Neural crest cell (in vitro differentiated cells): ENCODE data around the gene C12orf42. TPM values are rescaled to one million over a fixed set of nuclear protein-coding genes. Genes with fewer than 3 reads are reported as not detected.

Source experiments
- DNase-seq: peaks from one replicate; pipeline ENCODE4 v3.0.0; 2021; ENCODE audit warnings: low read depth, mixed read lengths, low spot score
- H3K27ac Mint-ChIP-seq: one replicate; pipeline ENCODE4 v1.8.0; 2021; ENCODE audit warnings: mild to moderate bottlenecking, mixed read lengths; ENCODE audit not compliant: unreplicated experiment
- H3K27me3 Mint-ChIP-seq: 2 replicates; pipeline ENCODE4 v1.8.0; 2021; ENCODE audit warnings: low read depth, mild to moderate bottlenecking, mixed read lengths
- H3K36me3 Mint-ChIP-seq: 2 replicates; pipeline ENCODE4 v1.8.0; 2021; ENCODE audit warnings: low read depth, mild to moderate bottlenecking, mixed read lengths
- H3K4me1 Mint-ChIP-seq: 2 replicates; pipeline ENCODE4 v1.8.0; 2021; ENCODE audit warnings: mixed read lengths
- H3K4me3 Mint-ChIP-seq: one replicate; pipeline ENCODE4 v1.8.0; 2021; ENCODE audit warnings: mild to moderate bottlenecking, mixed read lengths
- H3K9me3 Mint-ChIP-seq: 2 replicates; pipeline ENCODE4 v1.8.0; 2021; ENCODE audit warnings: mixed read lengths
- total RNA-seq: library from RNA; stranded (reverse); gene quantifications from 2 replicates; pipeline ENCODE4 v1.2.1, GENCODE V29; 2021
- TF ChIP-seq, protein P1 (sequence below): fragments of 200-600 bp; sonication (generic); conservative IDR thresholded peaks from 2 replicates; pipeline ENCODE4 v1.5.0; 2021; ENCODE audit warnings: antibody characterized with exemption, mild to moderate bottlenecking

The C12orf42 gene
- total RNA-seq, 1 donor from 2014 or later: not detected

DNA sequence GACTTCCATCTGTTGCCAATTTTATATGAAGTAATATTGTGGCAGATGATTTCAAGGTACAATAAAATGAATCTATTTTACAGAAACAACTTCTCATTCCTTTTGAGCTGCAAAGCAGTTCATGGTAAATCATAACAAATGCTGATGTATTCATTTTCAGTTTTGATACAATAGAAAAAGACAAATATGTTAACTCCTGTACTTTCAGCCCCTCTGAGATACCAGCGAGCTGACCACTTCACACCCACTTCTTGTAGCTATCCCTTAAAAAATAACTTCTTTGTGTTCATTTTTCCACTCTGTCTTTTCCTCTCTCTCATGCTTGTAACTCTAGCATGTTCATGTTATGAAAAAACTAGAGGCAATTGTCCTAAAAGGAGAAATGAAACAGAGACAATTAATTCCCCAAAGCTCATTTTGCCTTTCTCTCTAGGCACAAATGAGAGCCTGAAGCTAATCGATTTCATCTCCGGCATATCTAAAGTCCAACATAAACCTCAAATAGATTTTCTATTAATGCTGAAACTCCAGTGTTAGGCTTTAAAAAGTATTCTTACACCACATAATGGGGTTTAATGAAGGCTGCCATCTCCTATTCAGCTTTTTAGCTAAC, 182.9 kb downstream of the C12orf42 start:
- Mint-ChIP-seq H3K4me3 (no peak overlapping the region), H3K4me1 (no peaks in the 10 kb centered on the region), H3K9me3 (peaks cover 3% of the 10 kb centered on the region), H3K27me3 (peaks cover 30% of the 10 kb centered on the region), H3K27ac (no peak overlapping the region), H3K36me3 (peaks cover 3% of the 10 kb centered on the region)
- DNase-seq: no peak
- TF ChIP-seq, protein P1, sequence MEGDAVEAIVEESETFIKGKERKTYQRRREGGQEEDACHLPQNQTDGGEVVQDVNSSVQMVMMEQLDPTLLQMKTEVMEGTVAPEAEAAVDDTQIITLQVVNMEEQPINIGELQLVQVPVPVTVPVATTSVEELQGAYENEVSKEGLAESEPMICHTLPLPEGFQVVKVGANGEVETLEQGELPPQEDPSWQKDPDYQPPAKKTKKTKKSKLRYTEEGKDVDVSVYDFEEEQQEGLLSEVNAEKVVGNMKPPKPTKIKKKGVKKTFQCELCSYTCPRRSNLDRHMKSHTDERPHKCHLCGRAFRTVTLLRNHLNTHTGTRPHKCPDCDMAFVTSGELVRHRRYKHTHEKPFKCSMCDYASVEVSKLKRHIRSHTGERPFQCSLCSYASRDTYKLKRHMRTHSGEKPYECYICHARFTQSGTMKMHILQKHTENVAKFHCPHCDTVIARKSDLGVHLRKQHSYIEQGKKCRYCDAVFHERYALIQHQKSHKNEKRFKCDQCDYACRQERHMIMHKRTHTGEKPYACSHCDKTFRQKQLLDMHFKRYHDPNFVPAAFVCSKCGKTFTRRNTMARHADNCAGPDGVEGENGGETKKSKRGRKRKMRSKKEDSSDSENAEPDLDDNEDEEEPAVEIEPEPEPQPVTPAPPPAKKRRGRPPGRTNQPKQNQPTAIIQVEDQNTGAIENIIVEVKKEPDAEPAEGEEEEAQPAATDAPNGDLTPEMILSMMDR: no peak

DNA sequence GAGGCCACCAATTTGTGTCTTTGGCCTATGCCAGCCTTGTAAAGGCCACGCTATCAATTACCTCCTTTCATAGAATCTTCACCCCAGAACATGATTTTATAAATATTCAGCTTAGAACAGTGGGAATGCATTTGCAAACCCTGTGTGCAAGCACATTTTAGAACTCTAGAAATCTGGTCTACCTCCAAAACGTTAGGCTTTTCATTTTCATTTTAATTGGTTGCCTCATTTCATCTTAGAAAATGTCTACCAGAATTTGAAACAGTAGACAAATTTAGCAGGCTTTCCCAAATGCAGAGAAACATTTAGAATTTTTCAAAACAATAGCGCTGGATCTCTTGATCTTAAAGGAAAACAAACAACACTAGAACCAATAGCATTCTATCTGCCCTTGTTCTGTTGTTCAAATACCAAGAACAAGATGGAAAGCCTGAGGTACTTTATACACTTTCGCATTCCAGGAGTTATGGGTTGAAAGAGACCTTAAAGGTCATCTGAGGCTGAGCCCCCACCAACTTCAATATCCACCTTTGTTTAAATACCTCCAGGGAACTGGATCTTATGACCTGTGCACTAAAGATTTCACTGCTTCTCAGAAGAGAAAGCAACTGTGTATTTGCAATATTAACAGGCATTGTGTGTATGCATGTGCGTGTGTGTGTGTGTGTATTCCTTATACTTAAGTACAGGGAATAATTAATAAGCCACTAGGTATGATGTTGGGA, 185.1 kb downstream of the C12orf42 start:
- TF ChIP-seq, protein P1: no peak
- no peaks in the 10 kb centered on the region for H3K4me1 Mint-ChIP-seq
- no peak overlapping the region for H3K27ac Mint-ChIP-seq
- no peaks in the 10 kb centered on the region for H3K36me3 Mint-ChIP-seq
- no peak overlapping the region for H3K4me3 Mint-ChIP-seq
- H3K27me3 Mint-ChIP-seq: peaks cover 44% of the 10 kb centered on the region
- no peak for DNase-seq
- no peaks in the 10 kb centered on the region for H3K9me3 Mint-ChIP-seq

- peaks cover 55% of the 10 kb centered on the region for H3K27me3 Mint-ChIP-seq
Measured at GRCh38 chr12:103308396-103308795, 187.4 kb downstream of the C12orf42 start.

GRCh38 chr12:103303484-103303883, 192.3 kb downstream of the C12orf42 start:
- peaks cover 77% of the 10 kb centered on the region for H3K27me3 Mint-ChIP-seq
- H3K27ac Mint-ChIP-seq: no peak overlapping the region
- TF ChIP-seq, protein P1: no peak

More at GRCh38 chr12:103308396-103308795, 187.4 kb downstream of the C12orf42 start:
- Mint-ChIP-seq H3K9me3 (no peaks in the 10 kb centered on the region), H3K4me1 (no peaks in the 10 kb centered on the region), H3K27ac (no peak overlapping the region), H3K4me3 (no peak overlapping the region), H3K36me3 (no peaks in the 10 kb centered on the region)
- TF ChIP-seq, protein P1: no peak
- DNase-seq: no peak

DNA sequence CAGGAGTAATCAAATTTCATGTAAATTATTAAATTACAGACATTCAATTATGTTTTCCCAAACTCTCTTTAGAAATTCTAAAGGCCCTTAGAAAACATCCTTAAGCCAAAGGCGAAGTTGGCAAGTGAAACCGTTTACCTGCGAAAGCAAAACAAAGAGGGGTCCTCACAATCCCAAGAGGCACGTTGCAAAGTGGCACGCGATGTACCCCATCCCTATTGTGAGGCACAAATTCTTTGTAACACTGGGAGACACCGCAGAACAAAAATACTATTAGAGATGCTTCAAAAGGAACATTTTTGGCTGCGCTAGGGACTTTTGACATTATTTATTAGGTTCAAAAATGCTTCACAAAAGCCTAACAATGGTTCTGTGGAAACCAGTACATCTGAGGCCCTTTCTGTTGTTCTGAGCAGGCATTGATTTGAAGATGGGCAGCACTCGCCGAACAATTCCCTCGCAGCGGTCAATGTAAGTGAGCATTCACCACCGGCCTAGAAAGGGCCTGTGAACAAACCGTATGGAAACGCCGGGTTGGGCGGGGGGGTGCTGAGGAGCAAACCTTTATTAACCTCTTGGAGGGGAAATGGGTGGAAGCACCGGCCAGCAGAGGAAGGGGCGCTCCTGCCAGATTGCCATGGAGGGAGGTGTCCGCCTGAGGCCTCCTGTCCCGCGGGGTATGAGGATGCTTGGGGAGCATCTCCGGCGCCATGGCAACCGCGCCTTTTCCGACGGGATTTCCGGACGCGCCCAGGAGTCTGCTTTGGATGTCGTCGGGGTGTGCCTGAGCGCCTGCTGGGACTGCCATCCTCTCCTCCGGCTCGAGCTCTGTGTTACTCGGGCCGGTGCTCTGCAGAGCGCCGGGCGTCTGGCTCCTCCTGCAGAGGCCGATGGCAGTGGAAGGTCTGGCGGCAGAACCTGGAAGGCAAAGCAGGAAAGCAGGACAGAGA, 193.9 kb downstream of the C12orf42 start:
- Mint-ChIP-seq H3K36me3 (no peaks in the 10 kb centered on the region), H3K4me3 (peak overlapping the region; percentile 34)

More at GRCh38 chr12:103303484-103303883, 192.3 kb downstream of the C12orf42 start:
- H3K4me3 Mint-ChIP-seq: no peak overlapping the region
- no peaks in the 10 kb centered on the region for H3K9me3 Mint-ChIP-seq
- no peaks in the 10 kb centered on the region for H3K36me3 Mint-ChIP-seq
- DNase-seq: no peak
- peaks cover 10% of the 10 kb centered on the region for H3K4me1 Mint-ChIP-seq

More for the DNA sequence above, 193.9 kb downstream of the C12orf42 start:
- peak; percentile 53 for DNase-seq
- H3K27me3 Mint-ChIP-seq: peaks cover 73% of the 10 kb centered on the region
- TF ChIP-seq, protein P1: no peak
- no peaks in the 10 kb centered on the region for H3K9me3 Mint-ChIP-seq
- H3K4me1 Mint-ChIP-seq: peaks cover 10% of the 10 kb centered on the region
- no peak overlapping the region for H3K27ac Mint-ChIP-seq
